Kidney tubule cell (primary cell): ENCODE measurements around the gene RASL10A.

ENCODE experiments used
- DNase-seq: peaks from one replicate; pipeline ENCODE4 v3.0.0-alpha.2; 2018; ENCODE audit warnings: low spot score

Gene RASL10A

GRCh38 chr22:29338398-29338797 is 22.9 kb upstream of the RASL10A start:
- DNase-seq = no peak

- DNase-seq = no peak
These were observed 22.3 kb upstream of the RASL10A start for GRCh38 chr22:29337631-29338284.

- no peak for DNase-seq
These were observed 21.4 kb upstream of the RASL10A start for GRCh38 chr22:29336751-29337490.

GRCh38 chr22:29335656-29336055 is 20.2 kb upstream of the RASL10A start:
- no peak for DNase-seq

- DNase-seq = no peak
These were observed 19.3 kb upstream of the RASL10A start for GRCh38 chr22:29334696-29335344.

- DNase-seq = no peak
These were observed 18.7 kb upstream of the RASL10A start for GRCh38 chr22:29334148-29334547.

GRCh38 chr22:29332886-29333496 is 17.5 kb upstream of the RASL10A start:
- no peak for DNase-seq

- DNase-seq = no peak
These were observed 16.3 kb upstream of the RASL10A start for GRCh38 chr22:29331658-29332300.

GRCh38 chr22:29331213-29331612 is 15.7 kb upstream of the RASL10A start:
- no peak for DNase-seq

GRCh38 chr22:29330753-29331152 is 15.3 kb upstream of the RASL10A start:
- DNase-seq = no peak

- no peak for DNase-seq
These were observed 14.8 kb upstream of the RASL10A start for GRCh38 chr22:29330291-29330690.

GRCh38 chr22:29329581-29329980 is 14.1 kb upstream of the RASL10A start:
- no peak for DNase-seq

GRCh38 chr22:29328566-29329500 is 13.3 kb upstream of the RASL10A start:
- no peak for DNase-seq

GRCh38 chr22:29328055-29328454 is 12.6 kb upstream of the RASL10A start:
- DNase-seq = no peak

GRCh38 chr22:29327089-29327764 is 11.7 kb upstream of the RASL10A start:
- DNase-seq = no peak

- DNase-seq = no peak
These were observed 11.0 kb upstream of the RASL10A start for GRCh38 chr22:29326481-29326880.

- DNase-seq = no peak
These were observed 10.4 kb upstream of the RASL10A start for GRCh38 chr22:29325785-29326315.

GRCh38 chr22:29325356-29325755 is 9.9 kb upstream of the RASL10A start:
- no peak for DNase-seq

GRCh38 chr22:29323641-29324040 is 8.1 kb upstream of the RASL10A start:
- DNase-seq = no peak

GRCh38 chr22:29320546-29320945 is 5.0 kb upstream of the RASL10A start:
- no peak for DNase-seq
